IMR-90 (cell line): ENCODE data around the gene NLGN1. TPM values are rescaled to one million over a fixed set of nuclear protein-coding genes. Genes with fewer than 3 reads are reported as not detected.

Source experiments
- ATAC-seq: fragments of 200-7000 bp; cut with Tn5 transposase; 2 replicates; pipeline ENCODE4 v1.9.1; 2020; ENCODE audit warnings: low read depth, mild to moderate bottlenecking, moderate library complexity
- BruUV-seq: library from RNA; stranded (reverse); fragments of 400-500 nt; replicated peaks from 2 replicates; lab custom pipeline; 2021; lab: Mats Ljungman, UMichigan
- CTCF ChIA-PET: fragments of 300-600 bp; formaldehyde crosslinking; extraction: SDS; loops from one replicate; lab custom pipeline; 2021; ENCODE audit warnings: antibody characterized with exemption; lab: Yijun Ruan, JAX
- POLR2A ChIA-PET: fragments of 300-600 bp; sonication (Branson Sonifier 250); formaldehyde crosslinking; loops from one replicate; lab custom pipeline; 2022; ENCODE audit warnings: antibody characterized with exemption; ENCODE audit not compliant: unreplicated experiment; lab: Charles Lee
- DNase-seq: peaks from one replicate; pipeline ENCODE4 v3.0.0; 2013
- H2AFZ ChIP-seq: replicated peaks from 2 replicates; pipeline ENCODE3; 2013; ENCODE audit warnings: low read length, mild to moderate bottlenecking; ENCODE audit not compliant: poor library complexity
- H2AK5ac ChIP-seq: 2 replicates; pipeline ENCODE4 v1.6.1; 2013; ENCODE audit warnings: low read depth, low read length, inconsistent platforms
- H2AK9ac ChIP-seq: replicated peaks from 2 replicates; pipeline ENCODE3; 2013; ENCODE audit warnings: mild to moderate bottlenecking, low read depth, low read length, moderate library complexity; ENCODE audit not compliant: poor library complexity
- H2BK120ac ChIP-seq: 2 replicates; pipeline ENCODE4 v1.6.1; 2013; ENCODE audit warnings: low read depth, low read length, inconsistent platforms
- H2BK15ac ChIP-seq: 3 replicates; pipeline ENCODE4 v1.6.1; 2013; ENCODE audit warnings: low read depth, low read length, inconsistent platforms
- H2BK20ac ChIP-seq: 2 replicates; pipeline ENCODE4 v1.6.1; 2013; ENCODE audit warnings: low read depth, mild to moderate bottlenecking, inconsistent platforms, low read length, moderate library complexity
- H2BK5ac ChIP-seq: 2 replicates; pipeline ENCODE4 v1.6.1; 2013; ENCODE audit warnings: mild to moderate bottlenecking, low read depth, low read length, inconsistent platforms; ENCODE audit not compliant: poor library complexity, severe bottlenecking
- H3K14ac ChIP-seq: replicated peaks from 2 replicates; pipeline ENCODE4 v1.6.1; 2013; ENCODE audit warnings: low read depth, low read length, inconsistent platforms
- H3K18ac ChIP-seq: 2 replicates; pipeline ENCODE4 v1.6.1; 2013; ENCODE audit warnings: low read depth, low read length, control low read depth
- H3K23ac ChIP-seq: 2 replicates; pipeline ENCODE4 v1.6.1; 2013; ENCODE audit warnings: low read depth, low read length, inconsistent platforms
- H3K27ac ChIP-seq: 2 replicates; pipeline ENCODE4 v1.5.1; 2013; ENCODE audit warnings: mild to moderate bottlenecking, control low read depth, low read length; ENCODE audit not compliant: insufficient read depth
- H3K27me3 ChIP-seq: 2 replicates; pipeline ENCODE4 v1.6.1; 2013; ENCODE audit warnings: low read length; ENCODE audit not compliant: control insufficient read depth, insufficient read depth
- H3K36me3 ChIP-seq: 2 replicates; pipeline ENCODE4 v1.6.1; 2013; ENCODE audit warnings: low read length, mixed read lengths; ENCODE audit not compliant: control insufficient read depth, insufficient read depth
- H3K4ac ChIP-seq: 2 replicates; pipeline ENCODE4 v1.6.1; 2013; ENCODE audit warnings: low read depth, low read length, inconsistent platforms
- H3K4me1 ChIP-seq: 2 replicates; pipeline ENCODE4 v1.6.1; 2013; ENCODE audit warnings: low read length, mixed read lengths; ENCODE audit not compliant: control insufficient read depth, insufficient read depth
- H3K4me2 ChIP-seq: 2 replicates; pipeline ENCODE4 v1.6.1; 2013; ENCODE audit warnings: low read depth, mild to moderate bottlenecking, control low read depth, low read length, moderate library complexity
- H3K4me3 ChIP-seq: 2 replicates; pipeline ENCODE4 v1.5.1; 2013; ENCODE audit warnings: low read depth, mild to moderate bottlenecking, control low read depth, low read length, moderate library complexity; ENCODE audit not compliant: insufficient read depth
- H3K56ac ChIP-seq: 2 replicates; pipeline ENCODE4 v1.6.1; 2013; ENCODE audit warnings: low read length, inconsistent platforms; ENCODE audit not compliant: insufficient read depth; ENCODE audit errors: extremely low read depth
- H3K79me1 ChIP-seq, 2 experiments: 2 replicates each; pipeline ENCODE4 v1.6.1; 2013; ENCODE audit warnings: low read length in 2 of 2, inconsistent platforms in 1 of 2, low read depth in 1 of 2
- H3K9ac ChIP-seq: 2 replicates; pipeline ENCODE4 v1.6.1; 2013; ENCODE audit warnings: low read depth, low read length, control low read depth
- H3K9me1 ChIP-seq: 2 replicates; pipeline ENCODE4 v1.6.1; 2013; ENCODE audit warnings: low read length, inconsistent platforms; ENCODE audit not compliant: insufficient read depth
- H3K9me3 ChIP-seq: 2 replicates; pipeline ENCODE4 v1.6.1; 2013; ENCODE audit warnings: low read length; ENCODE audit not compliant: control insufficient read depth, insufficient read depth
- H4K20me1 ChIP-seq: 2 replicates; pipeline ENCODE4 v1.6.1; 2013; ENCODE audit warnings: low read length, inconsistent platforms; ENCODE audit not compliant: insufficient read depth
- H4K5ac ChIP-seq: 2 replicates; pipeline ENCODE4 v1.6.1; 2013; ENCODE audit warnings: mild to moderate bottlenecking, low read depth, low read length, control low read depth
- H4K8ac ChIP-seq, 2 experiments: 2 replicates each; pipeline ENCODE4 v1.6.1; 2013; ENCODE audit warnings: low read depth in 2 of 2, low read length in 2 of 2, control low read depth in 1 of 2, inconsistent platforms in 1 of 2
- H4K91ac ChIP-seq: 2 replicates; pipeline ENCODE4 v1.6.1; 2013; ENCODE audit warnings: low read depth, low read length, inconsistent platforms; ENCODE audit not compliant: insufficient read depth
- MXI1 ChIP-seq: IDR thresholded peaks from 2 replicates; pipeline ENCODE4 v1.6.1; 2012; ENCODE audit warnings: low read depth, mild to moderate bottlenecking, low read length, moderate library complexity, borderline replicate concordance
- WGBS, 2 experiments: methylation state at CpG; one replicate each; pipeline versions ENCODE4 v1.1.5 to v1.1.7; 2013; ENCODE audit warnings: missing lambda C conversion rate in 2 of 2; ENCODE audit not compliant: insufficient read length in 1 of 2; ENCODE audit errors: extremely low coverage in 2 of 2; 5-methylcytosine and 5-hydroxymethylcytosine counted together
- dilution Hi-C: fragments of 300-500 bp; cut with HindIII; formaldehyde crosslinking; loops from one replicate; pipeline ENCODE4 v1.14.3; 2018; ENCODE audit warnings: low sequenced_read_pairs; ENCODE audit not compliant: unreplicated experiment
- in situ Hi-C: fragments of 300-500 bp; cut with MboI; formaldehyde crosslinking; loops from 3 replicates; pipeline ENCODE4 v1.14.3; 2019; ENCODE audit warnings: low sequenced_read_pairs, inconsistent platforms, mixed read lengths
- intact Hi-C: fragments of 100-400 bp; cut with micrococcal nuclease; formaldehyde crosslinking; loops from 2 replicates; pipeline ENCODE4 v1.10.0; 2022
- polyA plus RNA-seq, 3 experiments: library from polyadenylated mRNA; depleted of rRNA; stranded (reverse); fragments of >200 nt; gene quantifications; 2 replicates each; pipeline ENCODE4 v1.2.3, GENCODE V29; 2012; ENCODE audit warnings: low replicate concordance in 1 of 3
- total RNA-seq: library from RNA; depleted of rRNA; stranded (reverse); fragments of >200 nt; gene quantifications from 2 replicates; pipeline ENCODE4 v1.2.3, GENCODE V29; 2012

Gene NLGN1
- total and polyA plus RNA-seq, 2 of the 4 experiments (the other 2 are of a cell fraction): 1.8 to 12.5 TPM

DNA sequence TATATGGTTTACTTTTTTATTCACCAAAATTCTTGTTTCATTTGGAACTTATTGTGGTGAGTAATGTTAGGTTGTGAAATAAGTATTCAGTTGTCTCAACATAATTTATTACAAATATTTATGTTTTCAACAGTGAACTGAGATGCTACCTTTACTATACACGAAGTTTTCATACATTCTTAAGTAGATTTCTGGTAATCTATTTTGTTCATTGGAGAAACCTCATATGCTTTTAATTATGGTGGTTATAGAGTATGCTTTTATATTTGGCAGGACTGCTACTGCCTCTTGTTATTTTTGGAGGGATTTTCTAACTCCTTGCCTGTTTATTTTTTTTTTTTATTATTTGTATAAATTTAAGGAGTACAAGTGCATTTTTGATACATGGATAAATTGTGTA lies 253.1 kb downstream of the NLGN1 start:
- Histone ChIP-seq H3K4me3 (no peak overlapping the region), H4K91ac (no peak overlapping the region), H3K27ac (no peak overlapping the region), H3K56ac (no peak overlapping the region), H3K4ac (no peak overlapping the region), H2BK120ac (no peak overlapping the region), H3K14ac (no peak overlapping the region), H3K23ac (no peak overlapping the region), H3K4me1 (no peaks in the 10 kb centered on the region; the same call in 1 of the 2 replicates), H3K36me3 (no peaks in the 10 kb centered on the region), H2AK5ac (no peak overlapping the region), H4K5ac (no peak overlapping the region), H4K8ac (no peak overlapping the region), H3K9me1 (no peaks in the 10 kb centered on the region; the same call in 1 of the 2 replicates), H2BK15ac (no peak overlapping the region), H3K18ac (no peak overlapping the region), H2AK9ac (no peak overlapping the region), H3K79me1 (0 out of 4 replicates have a peak, but pooled peaks cover 0 to 3% of the 10 kb centered on the region in 2 experiments), H3K9ac (no peak overlapping the region), H2AFZ (no peak overlapping the region), H3K9me3 (no peaks in the 10 kb centered on the region), H3K4me2 (no peak overlapping the region), H4K20me1 (no peaks in the 10 kb centered on the region), H3K27me3 (no peaks in the 10 kb centered on the region), H2BK5ac (no peak overlapping the region), H2BK20ac (no peak overlapping the region)
- CTCF ChIA-PET: no interaction called here
- dilution Hi-C loops: no loop called here
- intact Hi-C loops: no loop called here
- WGBS, 2 experiments: no CpG with 5 or more reads among the region's 1 CpG
- POLR2A ChIA-PET: no interaction called here
- no peak for TF ChIP-seq MXI1
- DNase-seq: no peak
- ATAC-seq: no peak
- in situ Hi-C loops: no loop called here
- no TSS peak for BruUV-seq
